Ammon's horn (tissue), 1 donor: ENCODE data around the gene ALDH1L1.

ENCODE experiments used
- DNase-seq: peaks from one replicate; pipeline ENCODE4 v3.0.0-alpha.2; 2016; ENCODE audit warnings: low spot score

ALDH1L1 gene

DNA sequence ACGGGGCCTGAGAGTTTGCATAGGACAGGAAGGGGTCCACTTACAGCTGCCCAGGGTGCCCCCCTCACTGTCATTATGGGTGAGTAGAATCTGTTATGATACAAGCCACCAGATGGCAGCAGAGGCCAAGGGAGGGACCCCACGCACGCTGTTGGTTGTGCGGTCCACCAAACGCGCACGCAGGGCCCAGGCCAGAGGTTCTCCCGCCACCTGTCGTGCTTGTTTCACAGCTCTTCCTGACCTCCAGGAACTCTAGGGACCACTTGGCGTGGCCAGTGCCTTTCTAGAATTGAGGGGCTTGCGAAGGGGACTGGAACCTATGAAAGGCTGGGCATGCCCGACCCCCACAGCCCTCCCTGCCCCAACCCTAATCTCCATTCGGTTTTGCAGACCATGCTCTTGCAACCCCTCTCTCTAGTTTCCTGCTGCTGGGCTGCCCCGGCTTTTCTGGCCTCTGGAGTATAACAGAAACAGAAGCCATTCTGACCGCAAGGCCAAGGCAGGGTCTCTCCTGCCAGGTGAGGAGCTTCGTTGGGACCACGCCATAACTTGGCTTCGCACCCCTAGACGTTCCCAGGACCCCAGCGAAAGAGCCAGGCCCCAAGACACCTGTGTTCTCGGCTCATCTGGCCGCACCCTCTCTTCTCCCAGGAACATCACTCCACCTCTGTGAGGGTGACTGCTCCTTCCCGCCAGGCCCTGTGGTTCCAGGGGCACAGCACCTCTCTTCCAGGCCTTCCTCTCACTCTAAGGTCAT lies 46.0 kb downstream of the ALDH1L1 start:
- DNase-seq = peak; percentile 75

- no peak for DNase-seq
These were observed 46.8 kb downstream of the ALDH1L1 start for GRCh38 chr3:126133606-126134005.

GRCh38 chr3:126132751-126133511 lies 47.5 kb downstream of the ALDH1L1 start:
- no peak for DNase-seq

DNA sequence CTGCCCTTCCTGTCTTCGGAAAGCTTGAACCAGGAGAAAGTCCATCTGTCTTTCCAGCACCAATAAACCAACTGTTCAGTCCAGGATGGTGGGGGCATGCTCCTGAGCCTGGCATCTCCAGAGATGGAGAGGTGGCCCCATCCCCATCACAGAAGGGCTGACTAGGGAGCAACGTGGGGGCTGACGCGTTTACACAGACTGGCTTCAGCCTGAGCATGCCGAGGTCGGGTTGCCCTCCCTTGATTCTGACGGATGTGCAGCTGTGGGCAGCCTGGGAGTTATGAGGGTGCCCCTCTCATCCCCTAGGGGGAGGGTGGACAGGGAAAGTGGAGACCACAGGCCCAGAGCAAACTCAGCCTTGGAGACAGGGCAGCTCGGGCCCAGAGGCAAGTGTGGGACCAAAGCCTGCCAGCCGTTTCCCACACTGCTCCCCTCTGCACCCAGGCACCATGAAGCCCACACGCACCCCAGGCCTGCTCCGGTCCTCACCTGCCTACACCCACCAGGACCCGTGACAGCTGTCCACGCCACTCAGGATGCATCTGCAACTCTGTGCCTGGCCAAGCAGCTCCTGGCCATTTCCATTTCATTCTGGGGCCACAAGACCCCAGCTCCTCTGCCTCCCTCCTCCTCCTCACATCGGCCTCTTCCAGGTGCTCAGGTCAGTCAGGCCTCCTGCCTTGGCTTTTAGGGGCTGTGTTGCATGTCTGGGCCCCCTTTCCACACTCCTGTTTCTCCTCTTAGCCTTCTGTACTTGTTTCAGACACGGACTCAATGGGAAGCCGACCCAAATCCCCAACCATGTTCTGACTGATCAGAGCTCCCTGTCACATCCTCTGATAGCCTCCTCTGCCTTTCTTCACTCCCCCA lies 48.3 kb downstream of the ALDH1L1 start:
- DNase-seq = no peak

- DNase-seq = no peak
These were observed 49.2 kb downstream of the ALDH1L1 start for GRCh38 chr3:126130981-126131745.

DNA sequence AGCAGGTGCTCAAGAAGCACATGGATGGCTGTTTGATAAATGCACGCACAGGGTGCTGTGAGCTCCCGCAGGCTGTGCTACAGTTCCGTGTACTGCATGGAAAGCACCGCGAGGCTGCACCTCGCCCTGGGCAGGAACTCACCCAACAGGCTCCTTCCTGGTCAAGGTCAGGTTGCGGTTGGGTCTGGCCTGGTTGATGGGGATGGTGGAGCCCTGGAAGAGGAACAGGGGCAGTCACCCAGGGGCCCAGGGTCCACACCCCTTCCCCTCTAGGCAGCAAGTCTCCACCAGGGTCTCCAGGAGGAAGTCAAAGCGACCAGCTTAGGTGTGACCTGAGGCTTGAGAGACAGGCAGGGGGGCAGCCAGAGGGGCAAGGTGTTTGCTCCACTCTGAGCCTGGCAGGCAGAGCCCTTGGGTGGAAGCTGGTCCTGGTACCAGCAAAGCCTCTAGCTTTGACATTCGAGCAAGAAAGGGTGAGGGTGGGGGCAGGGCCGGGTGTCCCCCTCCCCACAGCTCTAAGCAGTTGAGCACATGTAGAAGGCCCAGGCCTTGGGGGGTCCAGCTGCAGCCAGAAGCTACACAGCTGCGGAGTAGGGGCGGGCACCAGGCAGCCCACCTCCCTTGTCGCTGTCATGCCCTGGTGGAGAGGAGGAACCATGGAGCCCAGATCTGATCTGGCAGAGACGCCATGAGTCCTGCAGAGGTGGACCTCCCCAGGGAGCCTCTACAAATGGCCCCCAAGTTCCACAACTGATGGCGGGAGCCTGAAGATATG lies 50.1 kb downstream of the ALDH1L1 start:
- DNase-seq = no peak

DNA sequence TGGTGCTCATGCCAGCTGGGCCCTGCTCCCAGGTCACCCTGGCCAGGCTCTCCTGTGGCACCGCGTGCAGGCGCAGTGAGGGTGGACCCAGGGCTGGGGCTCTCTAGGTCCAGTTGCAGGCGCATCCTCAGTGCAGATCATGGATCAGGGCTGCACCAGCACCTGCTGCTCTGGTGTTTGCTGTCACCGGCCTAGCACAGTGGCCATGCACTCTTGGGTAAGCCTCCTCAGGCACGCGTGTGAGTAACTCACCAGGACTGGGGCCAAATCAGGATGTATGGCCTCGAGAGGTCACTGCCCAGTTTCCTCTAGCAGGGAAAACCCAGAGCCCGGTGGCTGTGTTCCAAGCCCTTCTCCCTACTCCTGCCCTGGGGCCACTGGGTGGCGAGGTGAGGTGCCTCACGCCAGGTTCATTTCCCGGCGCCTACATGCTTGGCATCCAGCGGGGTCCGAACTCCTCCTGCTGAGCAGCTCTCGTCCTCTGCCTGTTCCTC lies 50.9 kb downstream of the ALDH1L1 start:
- no peak for DNase-seq

DNA sequence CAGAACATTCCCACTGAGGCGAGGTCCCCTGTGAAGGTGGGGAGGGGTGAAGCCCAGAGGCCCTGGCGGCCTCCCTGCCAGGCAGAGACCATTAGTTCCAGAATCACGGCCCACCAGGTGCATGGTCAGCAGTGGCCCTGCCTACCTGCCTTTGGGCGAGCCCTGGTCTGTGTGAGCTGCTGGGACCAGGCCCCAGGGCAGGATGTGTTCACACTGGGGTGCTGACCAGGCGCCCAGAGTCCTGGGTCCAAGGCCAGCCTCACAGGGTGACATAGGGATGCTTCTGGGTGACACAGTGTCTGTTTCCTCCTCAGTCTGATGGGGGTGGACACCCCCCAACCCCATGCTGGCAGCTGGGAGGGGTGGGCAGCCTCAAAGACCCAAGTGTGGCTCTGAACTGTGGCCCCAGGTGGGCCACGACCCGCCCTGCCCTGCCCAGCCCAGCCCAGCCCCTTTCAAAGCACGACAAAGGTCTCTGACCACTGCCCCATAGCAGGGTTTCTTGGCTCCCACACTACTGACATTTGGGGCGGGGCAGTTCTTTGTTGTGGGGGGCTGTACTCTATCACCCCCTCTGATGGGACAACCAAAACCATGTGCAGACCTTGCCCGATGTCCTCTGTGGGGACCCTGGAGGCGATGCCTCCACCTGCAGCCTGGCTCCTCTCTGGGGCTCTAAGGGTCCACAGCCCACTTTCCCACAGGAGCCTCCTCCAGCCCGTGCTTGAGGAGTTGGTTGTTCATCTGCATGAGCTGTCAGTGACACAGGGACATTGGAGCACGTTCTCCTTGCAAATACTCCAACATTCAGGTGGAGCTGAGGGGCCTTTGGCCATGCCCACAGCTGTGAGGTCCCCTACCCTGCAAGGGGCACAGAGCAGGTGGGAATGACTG lies 51.6 kb downstream of the ALDH1L1 start:
- DNase-seq = no peak

- no peak for DNase-seq
These were observed 52.5 kb downstream of the ALDH1L1 start for GRCh38 chr3:126127904-126128303.

GRCh38 chr3:126127452-126127851 lies 52.9 kb downstream of the ALDH1L1 start:
- DNase-seq = no peak

DNA sequence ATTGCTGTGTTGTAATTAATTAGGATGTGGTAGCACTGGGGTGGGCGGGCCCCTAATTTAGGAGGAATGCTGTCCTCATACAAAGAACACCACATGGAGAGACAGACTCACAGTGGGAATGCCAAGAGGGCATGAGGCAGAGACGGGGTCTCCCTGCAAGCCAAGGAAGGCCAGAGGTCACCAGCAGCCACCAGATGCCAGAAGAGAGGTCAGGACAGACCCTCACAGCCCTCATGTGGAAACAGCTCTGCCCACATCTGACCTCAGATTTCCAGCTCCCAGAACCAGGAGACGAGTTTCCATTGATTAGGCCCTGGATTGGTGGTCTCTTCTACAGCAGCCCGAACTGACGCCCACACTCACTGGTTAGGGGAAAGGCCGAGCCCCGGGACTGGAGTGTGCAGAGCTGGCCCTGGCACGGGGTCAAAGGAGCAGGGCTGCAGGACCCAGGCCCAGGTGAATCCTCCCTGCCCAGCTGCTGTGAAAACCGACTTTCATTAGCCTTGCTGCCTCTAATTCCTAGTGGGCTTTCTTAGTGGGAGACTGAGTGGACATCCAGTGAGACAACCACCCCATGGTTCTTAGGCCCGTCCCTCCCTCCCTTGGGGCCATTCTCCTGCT lies 53.5 kb downstream of the ALDH1L1 start:
- DNase-seq = no peak

DNA sequence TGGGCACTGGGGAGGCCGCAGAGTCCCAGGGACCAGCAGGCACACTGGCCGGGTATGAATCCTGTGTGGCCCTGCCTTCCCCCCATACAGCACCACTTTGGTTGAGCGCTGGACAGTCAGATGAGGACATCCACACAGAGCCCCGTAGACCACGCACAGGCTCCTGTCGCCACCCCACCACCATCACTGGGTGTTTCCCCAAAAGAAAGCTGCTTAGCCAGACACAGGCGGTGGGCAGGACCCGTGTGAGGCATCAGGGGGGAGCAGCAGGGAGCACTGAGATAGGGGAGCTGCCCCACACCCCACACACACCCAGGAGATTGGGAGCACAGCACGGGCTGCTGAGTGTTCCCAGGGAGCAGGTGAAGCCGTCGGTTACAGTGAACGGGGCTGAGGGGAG lies 54.1 kb downstream of the ALDH1L1 start:
- DNase-seq = no peak

GRCh38 chr3:126125781-126126251 lies 54.6 kb downstream of the ALDH1L1 start:
- no peak for DNase-seq

GRCh38 chr3:126125341-126125740 lies 55.0 kb downstream of the ALDH1L1 start:
- DNase-seq = no peak

- no peak for DNase-seq
These were observed 55.5 kb downstream of the ALDH1L1 start for GRCh38 chr3:126124896-126125295.

DNA sequence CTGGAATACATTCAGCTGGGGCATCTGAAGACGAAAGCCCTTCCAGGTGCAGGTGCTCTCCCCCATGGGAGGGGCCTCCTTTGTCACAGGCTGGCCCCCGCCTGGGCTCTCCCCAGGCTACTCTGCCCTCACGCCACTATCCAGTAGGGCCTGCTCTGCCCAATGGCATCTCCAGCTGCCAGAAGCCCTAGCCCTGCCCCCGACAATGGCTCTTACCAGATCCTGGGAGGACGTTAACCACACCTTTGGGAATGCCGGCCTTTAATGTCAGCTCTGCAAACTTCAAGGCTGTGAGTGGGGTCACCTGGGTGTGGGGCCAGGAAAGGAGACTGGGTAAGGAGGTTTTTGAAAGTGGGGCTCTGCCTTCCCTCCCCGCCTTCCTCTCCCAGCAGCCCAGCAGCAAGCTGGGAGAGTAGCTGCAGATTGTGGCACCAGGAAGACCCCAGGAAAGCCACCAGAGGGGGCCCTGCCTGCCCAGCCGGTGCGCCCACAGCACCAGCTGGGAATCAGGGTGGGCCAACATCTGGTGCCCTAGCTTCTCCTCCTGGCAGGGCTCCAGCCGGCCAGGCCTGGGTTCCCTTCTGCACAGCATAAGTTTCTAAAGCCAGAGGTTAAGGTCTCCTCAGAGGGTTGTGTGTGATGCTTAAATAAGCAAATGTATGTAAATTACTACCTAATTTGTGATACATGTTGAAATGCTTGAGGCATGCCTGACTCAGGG lies 56.1 kb downstream of the ALDH1L1 start:
- DNase-seq = no peak

DNA sequence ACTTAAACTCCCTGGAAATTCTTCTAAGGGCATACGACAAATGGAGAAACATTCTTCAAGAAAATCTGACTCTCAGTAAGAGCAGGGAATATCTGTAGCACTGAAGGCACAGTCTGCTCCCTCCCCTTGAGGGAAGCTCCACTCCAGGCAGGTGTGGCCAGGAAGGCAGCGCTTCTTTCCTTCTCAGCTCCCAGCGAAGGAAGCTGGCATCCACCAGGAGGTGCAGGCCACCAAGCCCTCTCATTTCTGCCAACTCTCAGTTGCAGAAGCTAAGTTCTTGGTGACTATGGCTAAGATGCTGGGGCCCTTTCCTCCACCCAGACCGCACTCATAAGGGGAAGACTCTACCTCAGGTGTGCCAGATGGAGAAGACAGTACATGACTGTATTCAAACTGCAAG lies 58.8 kb downstream of the ALDH1L1 start:
- DNase-seq = no peak

- no peak for DNase-seq
These were observed 59.3 kb downstream of the ALDH1L1 start for GRCh38 chr3:126121074-126121473.
